GM13976 (cell line): ENCODE data around the gene DCLK3.

ENCODE experiments used
- DNase-seq: peaks from one replicate; pipeline ENCODE4 v3.0.0; 2012; ENCODE audit warnings: low spot score
- CTCF ChIP-seq: IDR thresholded peaks from 2 replicates; pipeline ENCODE4 v1.5.1; 2012; ENCODE audit warnings: borderline replicate concordance, mild to moderate bottlenecking; ENCODE audit not compliant: insufficient read depth; ENCODE audit errors: extremely low read depth, missing control alignments, control extremely low read depth
- in situ Hi-C: fragments of 300-500 bp; cut with MboI; formaldehyde crosslinking; loops from one replicate; pipeline ENCODE4 v1.12.0; 2022; ENCODE audit warnings: low sequenced_read_pairs, mixed read lengths, inconsistent platforms; ENCODE audit not compliant: unreplicated experiment

The DCLK3 gene

GRCh38 chr3:36688815-36689214 lies 75.5 kb downstream of the DCLK3 start:
- in situ Hi-C loops, result no loop called here
- no peak for DNase-seq
- no peak for TF ChIP-seq CTCF

- in situ Hi-C loops, result no loop called here
These were observed 77.8 kb downstream of the DCLK3 start for GRCh38 chr3:36686516-36686915.

GRCh38 chr3:36681867-36682266 lies 82.5 kb downstream of the DCLK3 start:
- TF ChIP-seq CTCF, result no peak
- no peak for DNase-seq
- in situ Hi-C loops, result no loop called here

More at GRCh38 chr3:36686516-36686915, 77.8 kb downstream of the DCLK3 start:
- TF ChIP-seq CTCF, result no peak
- DNase-seq, result no peak

GRCh38 chr3:36680952-36681351 lies 83.4 kb downstream of the DCLK3 start:
- no peak for DNase-seq
- TF ChIP-seq CTCF, result no peak
- in situ Hi-C loops, result no loop called here

- no peak for DNase-seq
- in situ Hi-C loops, result no loop called here
- TF ChIP-seq CTCF, result no peak
These were observed 84.8 kb downstream of the DCLK3 start for GRCh38 chr3:36679384-36680200.

GRCh38 chr3:36678216-36679013 lies 85.9 kb downstream of the DCLK3 start:
- no peak for DNase-seq
- no peak for TF ChIP-seq CTCF
- in situ Hi-C loops, result no loop called here
